Right lobe of liver (tissue), 4 donors: ENCODE measurements around the gene SRC.

ENCODE experiments used
- POLR2A ChIP-seq: fragments of 450-650 bp; IDR thresholded peaks from one replicate; pipeline ENCODE4 v1.6.1; 2017; ENCODE audit warnings: antibody characterized with exemption, mild to moderate bottlenecking
- TF ChIP-seq, protein P1 (sequence below), 4 donors: fragments of 200-600 bp in 3 of 4; fragments of 450-650 bp in 1 of 4; IDR thresholded peaks; one replicate each; pipeline versions ENCODE4 v1.5.1 to v1.8.0; 2016 to 2022; ENCODE audit warnings: antibody characterized with exemption in 4 of 4, mild to moderate bottlenecking in 2 of 4
- donor health status: DM: no; HTN: no; CAD: no.
- donor health status: DM: no; HTN: no; CAD: no.
- donor health status: DM: no; HTN: yes; CAD: no.

DNA sequence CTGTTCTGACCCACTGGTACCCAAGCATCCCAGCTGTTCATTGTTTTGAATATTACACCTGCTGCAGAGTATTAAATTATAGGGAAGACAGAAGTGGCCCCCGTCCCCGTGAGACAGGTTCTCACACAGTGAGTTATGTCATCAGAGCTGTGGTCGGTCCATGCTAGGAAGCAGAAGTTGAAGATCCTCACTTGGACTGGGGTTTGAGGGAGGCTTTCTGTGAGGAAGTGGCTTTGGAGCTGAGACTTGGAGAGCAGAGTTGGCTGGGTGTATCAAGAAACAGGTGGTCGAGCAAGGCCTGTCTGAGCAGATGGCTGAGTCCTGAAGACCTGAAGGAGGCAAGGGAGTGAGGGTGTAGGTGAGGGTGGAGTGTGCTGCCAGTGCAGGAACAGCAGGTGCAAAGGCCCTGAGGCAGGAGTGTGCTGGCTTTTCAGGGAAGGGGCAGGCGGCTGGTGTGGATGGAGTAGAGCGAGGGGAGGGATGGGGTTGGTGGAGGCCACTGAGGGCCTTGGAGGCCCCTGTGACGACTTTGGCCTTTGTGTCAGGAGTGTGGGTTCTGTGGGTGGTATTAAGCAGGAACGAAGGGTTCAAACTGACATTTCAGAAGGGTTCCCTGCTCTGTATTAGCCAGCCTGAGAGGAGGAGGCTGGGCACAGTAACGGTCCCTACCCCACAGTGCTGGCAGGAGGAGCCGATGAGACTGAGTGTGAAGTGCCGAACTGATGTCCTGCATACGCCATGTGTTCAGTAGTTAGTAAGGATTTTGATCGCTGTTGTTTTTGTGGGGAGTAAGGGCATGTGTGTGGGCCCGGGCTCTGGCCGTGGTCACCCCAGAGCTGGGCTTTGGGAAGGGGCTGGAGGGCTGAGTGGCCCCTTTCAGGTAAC, 11.8 kb downstream of the SRC start:
- TF ChIP-seq, protein P1, sequence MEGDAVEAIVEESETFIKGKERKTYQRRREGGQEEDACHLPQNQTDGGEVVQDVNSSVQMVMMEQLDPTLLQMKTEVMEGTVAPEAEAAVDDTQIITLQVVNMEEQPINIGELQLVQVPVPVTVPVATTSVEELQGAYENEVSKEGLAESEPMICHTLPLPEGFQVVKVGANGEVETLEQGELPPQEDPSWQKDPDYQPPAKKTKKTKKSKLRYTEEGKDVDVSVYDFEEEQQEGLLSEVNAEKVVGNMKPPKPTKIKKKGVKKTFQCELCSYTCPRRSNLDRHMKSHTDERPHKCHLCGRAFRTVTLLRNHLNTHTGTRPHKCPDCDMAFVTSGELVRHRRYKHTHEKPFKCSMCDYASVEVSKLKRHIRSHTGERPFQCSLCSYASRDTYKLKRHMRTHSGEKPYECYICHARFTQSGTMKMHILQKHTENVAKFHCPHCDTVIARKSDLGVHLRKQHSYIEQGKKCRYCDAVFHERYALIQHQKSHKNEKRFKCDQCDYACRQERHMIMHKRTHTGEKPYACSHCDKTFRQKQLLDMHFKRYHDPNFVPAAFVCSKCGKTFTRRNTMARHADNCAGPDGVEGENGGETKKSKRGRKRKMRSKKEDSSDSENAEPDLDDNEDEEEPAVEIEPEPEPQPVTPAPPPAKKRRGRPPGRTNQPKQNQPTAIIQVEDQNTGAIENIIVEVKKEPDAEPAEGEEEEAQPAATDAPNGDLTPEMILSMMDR (IDR thresholded peaks at IDR 0.05), result no peak
- TF ChIP-seq POLR2A, result no peak
